SK-N-SH treated with all-trans-retinoic acid at 6 μM for 48 hours (cell line): ENCODE results near the gene RTP5.

Experiments
- ARNTL ChIP-seq: fragments of 450-650 bp; formaldehyde crosslinking; IDR thresholded peaks from 2 replicates; pipeline ENCODE4 v1.5.0; 2020; ENCODE audit warnings: low read depth, mild to moderate bottlenecking, moderate library complexity, borderline replicate concordance
- POU6F1 ChIP-seq: fragments of 250-450 bp; sonication (Bioruptor Pico); IDR thresholded peaks from 2 replicates; pipeline ENCODE4 v1.8.0; 2021; ENCODE audit warnings: low read depth, mild to moderate bottlenecking, moderate library complexity, borderline replicate concordance
- SNAI2 ChIP-seq: fragments of 250-450 bp; sonication (Bioruptor Pico); IDR thresholded peaks from 2 replicates; pipeline ENCODE4 v1.5.0; 2020; ENCODE audit warnings: mild to moderate bottlenecking, moderate library complexity
- TCF4 ChIP-seq: fragments of 250-450 bp; sonication (Bioruptor Pico); IDR thresholded peaks from 2 replicates; pipeline ENCODE4 v1.8.0; 2021; ENCODE audit warnings: mild to moderate bottlenecking, moderate library complexity, borderline replicate concordance
- ZC3H10 ChIP-seq: fragments of 250-450 bp; sonication (Bioruptor Pico); IDR thresholded peaks from 2 replicates; pipeline ENCODE4 v1.5.1; 2021; ENCODE audit warnings: mild to moderate bottlenecking, moderate library complexity
- ZFP30 ChIP-seq: fragments of 450-650 bp; formaldehyde crosslinking; IDR thresholded peaks from 2 replicates; pipeline ENCODE4 v1.5.0; 2022; ENCODE audit warnings: mild to moderate bottlenecking, moderate library complexity
- TF ChIP-seq, protein P1 (sequence below): fragments of 250-450 bp; sonication (Bioruptor Pico); IDR thresholded peaks from 2 replicates; pipeline ENCODE4 v1.8.0; 2020; ENCODE audit warnings: mild to moderate bottlenecking, moderate library complexity, borderline replicate concordance

DNA sequence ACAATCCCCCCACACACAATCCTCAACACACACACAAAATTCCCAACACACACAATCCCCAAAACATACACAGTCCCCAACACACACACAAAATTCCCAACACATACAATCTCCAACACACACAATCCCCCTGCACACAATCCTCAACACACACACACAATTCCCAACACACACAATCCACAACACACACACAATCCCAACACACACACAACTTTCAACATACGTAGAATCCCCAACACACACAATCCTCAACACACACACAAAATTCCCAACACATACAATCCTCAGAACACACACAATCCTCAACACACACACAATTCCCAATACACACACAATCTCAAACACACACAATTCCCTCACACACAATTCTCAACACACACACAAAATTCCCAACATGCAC, 8.3 kb upstream of the RTP5 start:
- no peak for TF ChIP-seq SNAI2
- no peak for TF ChIP-seq ARNTL (CRISPR knock-in tag)
- no peak for TF ChIP-seq ZFP30 (CRISPR knock-in tag)
- TF ChIP-seq, protein P1, sequence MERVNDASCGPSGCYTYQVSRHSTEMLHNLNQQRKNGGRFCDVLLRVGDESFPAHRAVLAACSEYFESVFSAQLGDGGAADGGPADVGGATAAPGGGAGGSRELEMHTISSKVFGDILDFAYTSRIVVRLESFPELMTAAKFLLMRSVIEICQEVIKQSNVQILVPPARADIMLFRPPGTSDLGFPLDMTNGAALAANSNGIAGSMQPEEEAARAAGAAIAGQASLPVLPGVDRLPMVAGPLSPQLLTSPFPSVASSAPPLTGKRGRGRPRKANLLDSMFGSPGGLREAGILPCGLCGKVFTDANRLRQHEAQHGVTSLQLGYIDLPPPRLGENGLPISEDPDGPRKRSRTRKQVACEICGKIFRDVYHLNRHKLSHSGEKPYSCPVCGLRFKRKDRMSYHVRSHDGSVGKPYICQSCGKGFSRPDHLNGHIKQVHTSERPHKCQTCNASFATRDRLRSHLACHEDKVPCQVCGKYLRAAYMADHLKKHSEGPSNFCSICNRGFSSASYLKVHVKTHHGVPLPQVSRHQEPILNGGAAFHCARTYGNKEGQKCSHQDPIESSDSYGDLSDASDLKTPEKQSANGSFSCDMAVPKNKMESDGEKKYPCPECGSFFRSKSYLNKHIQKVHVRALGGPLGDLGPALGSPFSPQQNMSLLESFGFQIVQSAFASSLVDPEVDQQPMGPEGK (CRISPR knock-in tag): no peak
- no peak for TF ChIP-seq POU6F1 (CRISPR knock-in tag)
- no peak for TF ChIP-seq TCF4 (CRISPR knock-in tag)
- TF ChIP-seq ZC3H10 (CRISPR knock-in tag): no peak
